Limb (tissue), 2 donors: ENCODE data around the gene NUP62.
A peak's percentile ranks its signal among the peaks of the same experiment; 100 is the strongest.

ENCODE experiments used
- DNase-seq, 2 donors: peaks; one replicate each; pipeline ENCODE4 v3.0.0-alpha.2; 2016; ENCODE audit errors: extremely low spot score in 2 of 2

The NUP62 gene

GRCh38 chr19:49906879-49907564 is 22.3 kb downstream of the NUP62 start:
- no peak for DNase-seq

- no peak for DNase-seq
Observed at GRCh38 chr19:49904136-49904535, 25.2 kb downstream of the NUP62 start.

GRCh38 chr19:49896863-49897621 is 32.3 kb downstream of the NUP62 start, which contains the start of gene IL4I1:
Gene IL4I1 (minus strand): TSS chr19:49896887. CDS start chr19:49896160, 727 bp downstream.
- no peak for DNase-seq

- no peak for DNase-seq
Observed at GRCh38 chr19:49895566-49896297, 33.6 kb downstream of the NUP62 start.

- no peak for DNase-seq
Observed at GRCh38 chr19:49894879-49895565, 34.3 kb downstream of the NUP62 start.

GRCh38 chr19:49894011-49894664 is 35.2 kb downstream of the NUP62 start:
- no peak for DNase-seq

- no peak for DNase-seq
Observed at GRCh38 chr19:49892716-49893115, 36.6 kb downstream of the NUP62 start.

GRCh38 chr19:49891393-49891792 is 37.9 kb downstream of the NUP62 start:
- DNase-seq = no peak

GRCh38 chr19:49890349-49891311 is 38.7 kb downstream of the NUP62 start:
- DNase-seq = peak in 1 of 2 donors; percentile 72

GRCh38 chr19:49889687-49890348 is 39.5 kb downstream of the NUP62 start:
- DNase-seq = peak; percentile 66 to 87

GRCh38 chr19:49889038-49889686 is 40.1 kb downstream of the NUP62 start:
- DNase-seq = no peak

- DNase-seq = no peak
Observed at GRCh38 chr19:49888510-49888824, 40.8 kb downstream of the NUP62 start.

GRCh38 chr19:49887665-49888509 is 41.4 kb downstream of the NUP62 start:
- no peak for DNase-seq

GRCh38 chr19:49887037-49887664 is 42.2 kb downstream of the NUP62 start:
- peak in 1 of 2 donors; percentile 27 for DNase-seq

GRCh38 chr19:49884760-49885159 is 44.5 kb downstream of the NUP62 start:
- no peak for DNase-seq

- DNase-seq = no peak
Observed at GRCh38 chr19:49884109-49884508, 45.2 kb downstream of the NUP62 start.

- DNase-seq = no peak
Observed at GRCh38 chr19:49883094-49883493, 46.2 kb downstream of the NUP62 start.

- no peak for DNase-seq
Observed at GRCh38 chr19:49882643-49883042, 46.7 kb downstream of the NUP62 start.
